BJ (cell line): Measurements from ENCODE around the gene GNS. TPM values are rescaled to one million over a fixed set of nuclear protein-coding genes. Genes with fewer than 3 reads are reported as not detected.

Experiments used
- CTCF ChIA-PET: fragments of 350-600 bp; formaldehyde crosslinking; extraction: SDS; loops from one replicate; lab custom pipeline; 2021; ENCODE audit warnings: antibody characterized with exemption, inconsistent platforms; lab: Yijun Ruan, JAX
- POLR2A ChIA-PET: fragments of 300-600 bp; sonication (Branson Sonifier 250); formaldehyde crosslinking; extraction: SDS; loops from one replicate; lab custom pipeline; 2021; ENCODE audit warnings: antibody characterized with exemption; lab: Charles Lee
- DNase-seq: peaks from one replicate; pipeline ENCODE4 v3.0.0-alpha.2; 2011; ENCODE audit warnings: low read depth
- H3K27me3 ChIP-seq: 2 replicates; pipeline ENCODE4 v1.6.0; 2011; ENCODE audit warnings: low read length; ENCODE audit not compliant: control insufficient read depth, insufficient read depth
- H3K36me3 ChIP-seq: 2 replicates; pipeline ENCODE4 v1.5.1; 2011; ENCODE audit warnings: low read length; ENCODE audit not compliant: control insufficient read depth, insufficient read depth
- H3K4me3 ChIP-seq: 2 replicates; pipeline ENCODE4 v1.5.1; 2011; ENCODE audit warnings: low read depth, mild to moderate bottlenecking, control low read depth, low read length
- CTCF ChIP-seq: IDR thresholded peaks from 2 replicates; pipeline ENCODE4 v1.5.1; 2011; ENCODE audit warnings: low read depth, mild to moderate bottlenecking, control low read depth, inconsistent platforms, low read length, moderate library complexity; ENCODE audit not compliant: insufficient read depth
- polyA plus RNA-seq: library from polyadenylated mRNA; depleted of rRNA; stranded (reverse); fragments of >200 nt; gene quantifications from 2 replicates; pipeline ENCODE4 v1.2.3, GENCODE V29; 2011

Gene GNS
- polyA plus RNA-seq, 1 experiment = 100 TPM

GRCh38 chr12:64740646-64741045, 18.6 kb downstream of the GNS start:
- Histone ChIP-seq H3K27me3 (no peaks in the 10 kb centered on the region), H3K4me3 (no peak overlapping the region), H3K36me3 (peaks cover 4% of the 10 kb centered on the region)
- CTCF ChIA-PET = no interaction called here
- TF ChIP-seq CTCF = no peak
- DNase-seq = no peak
- POLR2A ChIA-PET = no interaction called here

DNA sequence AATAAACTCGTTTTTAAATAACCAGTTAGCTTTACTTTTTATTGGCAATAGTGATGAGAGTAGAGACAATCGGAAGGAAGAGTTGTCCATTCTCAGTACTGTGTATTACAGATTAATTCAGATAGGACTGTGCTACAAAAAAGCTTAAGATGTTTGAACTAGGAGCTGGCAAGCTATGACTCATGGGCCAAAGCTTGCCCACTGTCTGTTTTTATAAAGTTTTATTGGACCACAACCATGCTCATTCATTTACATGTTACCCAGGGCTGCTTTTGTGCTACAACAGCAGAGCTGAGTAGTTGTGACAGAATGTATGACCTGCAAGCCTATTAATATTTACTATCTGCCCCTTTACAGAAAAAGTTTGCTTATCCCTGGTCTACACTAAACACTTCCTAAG, 19.4 kb downstream of the GNS start:
- no peak for DNase-seq
- no peak for TF ChIP-seq CTCF
- POLR2A ChIA-PET = no interaction called here
- no peak overlapping the region for H3K4me3 ChIP-seq
- CTCF ChIA-PET = interaction anchor here (1.1 kb wide), 1 partner anchor 29 kb away, joined by 4 read pairs; no protein-coding TSS in a partner anchor
- H3K36me3 ChIP-seq = peaks cover 4% of the 10 kb centered on the region
- no peaks in the 10 kb centered on the region for H3K27me3 ChIP-seq

GRCh38 chr12:64737539-64737938, 21.7 kb downstream of the GNS start:
- Histone ChIP-seq H3K36me3 (peaks cover 6% of the 10 kb centered on the region), H3K4me3 (no peak overlapping the region), H3K27me3 (no peaks in the 10 kb centered on the region)
- no peak for TF ChIP-seq CTCF
- CTCF ChIA-PET = no interaction called here
- DNase-seq = no peak
- POLR2A ChIA-PET = no interaction called here

DNA sequence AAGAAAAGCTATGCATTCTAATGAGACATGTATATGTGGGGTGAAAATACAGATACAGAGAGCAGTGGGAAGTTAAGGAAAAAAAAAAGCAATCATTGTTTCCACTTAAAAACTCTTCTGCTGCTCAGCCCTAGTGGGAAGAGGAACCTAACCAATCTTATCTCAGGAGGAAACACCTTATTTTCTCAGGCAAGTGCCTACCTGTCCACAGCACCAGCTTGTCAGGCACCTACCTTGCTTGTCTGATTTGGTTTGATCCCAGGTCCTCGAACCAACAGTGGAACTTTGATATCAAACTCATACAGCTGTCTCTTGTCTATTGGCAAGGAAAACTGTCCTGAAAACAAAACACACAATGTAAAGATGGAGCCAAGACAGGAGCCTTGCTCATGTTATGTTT, 22.4 kb downstream of the GNS start:
- POLR2A ChIA-PET = no interaction called here

GRCh38 chr12:64735442-64735841, 23.8 kb downstream of the GNS start:
- no peak for TF ChIP-seq CTCF
- Histone ChIP-seq H3K36me3 (peaks cover 6% of the 10 kb centered on the region), H3K27me3 (no peaks in the 10 kb centered on the region), H3K4me3 (no peak overlapping the region)
- ChIA-PET CTCF (interaction anchor here (0.8 kb wide), 1 partner anchor 67 kb away, joined by 3 read pairs; no protein-coding TSS in a partner anchor), POLR2A (no interaction called here)
- no peak for DNase-seq

More for the DNA sequence above, 22.4 kb downstream of the GNS start:
- no peaks in the 10 kb centered on the region for H3K27me3 ChIP-seq
- CTCF ChIA-PET = interaction anchor here (0.6 kb wide), 1 partner anchor 59 kb away, joined by 3 read pairs; no protein-coding TSS in a partner anchor
- H3K4me3 ChIP-seq = no peak overlapping the region
- peaks cover 6% of the 10 kb centered on the region for H3K36me3 ChIP-seq
- no peak for DNase-seq
- no peak for TF ChIP-seq CTCF
